GM12878 (cell line): ENCODE measurements around the gene MEI1. TPM values are rescaled to one million over a fixed set of nuclear protein-coding genes. Genes with fewer than 3 reads are reported as not detected.

Source experiments
- BHLHE40 ChIP-seq, 2 experiments: fragments of 450-650 bp in 1 of 2; IDR thresholded peaks; 2 replicates each; pipeline ENCODE4 v1.6.1; 2011 to 2017; ENCODE audit warnings: low read depth in 2 of 2, borderline replicate concordance in 1 of 2, improper control_type of control experiment in 1 of 2, low read length in 1 of 2, mild to moderate bottlenecking in 1 of 2
- CREM ChIP-seq: IDR thresholded peaks from 2 replicates; pipeline ENCODE4 v1.6.1; 2014; ENCODE audit warnings: antibody characterized with exemption, low read depth
- DPF2 ChIP-seq: fragments of 450-650 bp; IDR thresholded peaks from 2 replicates; pipeline ENCODE4 v1.6.1; 2017; ENCODE audit warnings: mild to moderate bottlenecking
- EED ChIP-seq: sonication (generic); IDR thresholded peaks from 2 replicates; pipeline ENCODE4 v1.6.1; 2016; ENCODE audit warnings: antibody characterized with exemption, low read depth
- FOXM1 ChIP-seq: IDR thresholded peaks from 2 replicates; pipeline ENCODE4 v1.6.1; 2012; ENCODE audit warnings: low read depth, mild to moderate bottlenecking, inconsistent platforms, low read length, moderate library complexity
- IKZF1 ChIP-seq: fragments of 450-650 bp; conservative IDR thresholded peaks from 2 replicates; pipeline ENCODE4 v1.6.1; 2017; ENCODE audit warnings: antibody characterized with exemption, mild to moderate bottlenecking
- NR2F1 ChIP-seq: fragments of 450-650 bp; conservative IDR thresholded peaks from 2 replicates; pipeline ENCODE4 v1.6.1; 2017; ENCODE audit warnings: mild to moderate bottlenecking
- RB1 ChIP-seq: fragments of 450-650 bp; formaldehyde crosslinking; IDR thresholded peaks from 2 replicates; pipeline ENCODE4 v1.6.1; 2017; ENCODE audit warnings: mild to moderate bottlenecking, borderline replicate concordance
- SMARCA5 ChIP-seq: fragments of 450-650 bp; IDR thresholded peaks from 2 replicates; pipeline ENCODE4 v1.6.1; 2017; ENCODE audit warnings: mild to moderate bottlenecking
- SPI1 ChIP-seq: IDR thresholded peaks from 2 replicates; pipeline ENCODE4 v1.6.1; 2011; ENCODE audit warnings: low read depth, mild to moderate bottlenecking, low read length, moderate library complexity, borderline replicate concordance; ENCODE audit not compliant: insufficient read depth
- SUZ12 ChIP-seq: fragments of 200-600 bp; sonication (generic); IDR thresholded peaks from one replicate; pipeline ENCODE4 v1.6.1; 2018; ENCODE audit warnings: antibody characterized with exemption, mild to moderate bottlenecking; ENCODE audit not compliant: unreplicated experiment
- TAF1 ChIP-seq: IDR thresholded peaks from 2 replicates; pipeline ENCODE4 v1.6.1; 2011; ENCODE audit warnings: mild to moderate bottlenecking, low read depth, low read length, borderline replicate concordance
- YY1 ChIP-seq: IDR thresholded peaks from 2 replicates; pipeline ENCODE4 v1.6.1; 2011; ENCODE audit warnings: low read depth, mild to moderate bottlenecking, low read length
- ZBED1 ChIP-seq: IDR thresholded peaks from 2 replicates; pipeline ENCODE4 v1.6.1; 2016; ENCODE audit warnings: borderline replicate concordance
- ZNF622 ChIP-seq: fragments of 450-650 bp; IDR thresholded peaks from 2 replicates; pipeline ENCODE4 v1.6.1; 2017; ENCODE audit warnings: mild to moderate bottlenecking, inconsistent platforms
- polyA plus RNA-seq, 11 experiments: library from polyadenylated mRNA; depleted of rRNA in 4 of 11; unstranded in 6 of 11; stranded (reverse) in 5 of 11; fragments of >200 nt; fragmentation: Nextera tagmentation in 4 of 11; fragmentation: Illumina TruSeq in 1 of 11; extraction: Ambion mirVana in 4 of 11; extraction: Trizol in 1 of 11; gene quantifications; 1 replicate in 1 of 11; 2 replicates in 10 of 11; pipeline versions ENCODE4 v1.2.1 to v1.2.3, GENCODE V29; 2011 to 2016; ENCODE audit warnings: inconsistent platforms in 2 of 11, missing spikeins in 2 of 11, low read depth in 1 of 11
- total RNA-seq, 4 experiments: library from RNA; depleted of rRNA in 3 of 4; stranded (reverse); fragments of >200 nt in 3 of 4; fragmentation: Illumina TruSeq in 1 of 4; extraction: Trizol in 1 of 4; gene quantifications; 2 replicates each; pipeline versions ENCODE4 v1.2.1 to v1.2.3, GENCODE V29; 2013 to 2021
- TF ChIP-seq, protein P1 (sequence below): fragments of 450-650 bp; IDR thresholded peaks from 2 replicates; pipeline ENCODE4 v1.6.1; 2017; ENCODE audit warnings: mild to moderate bottlenecking, moderate library complexity
- TF ChIP-seq, protein P2 (sequence below): fragments of 450-650 bp; formaldehyde crosslinking; IDR thresholded peaks from 2 replicates; pipeline ENCODE4 v1.5.0; 2022; ENCODE audit warnings: mild to moderate bottlenecking, missing genetic modification characterization
- TF ChIP-seq, protein P3 (sequence below): IDR thresholded peaks from 2 replicates; pipeline ENCODE4 v1.6.1; 2012; ENCODE audit warnings: low read depth, low read length, improper control_type of control experiment
- TF ChIP-seq, protein P4 (sequence below): fragments of 450-650 bp; IDR thresholded peaks from 2 replicates; pipeline ENCODE4 v1.6.1; 2017; ENCODE audit warnings: mild to moderate bottlenecking, low read depth, inconsistent platforms; ENCODE audit not compliant: poor library complexity, severe bottlenecking

MEI1 gene
- total and polyA plus RNA-seq, 10 of the 15 experiments (the other 5 are each of a cell fraction or from before 2014, with no cell fraction given): 27.9 to 48.9 (median 35.8) TPM

DNA sequence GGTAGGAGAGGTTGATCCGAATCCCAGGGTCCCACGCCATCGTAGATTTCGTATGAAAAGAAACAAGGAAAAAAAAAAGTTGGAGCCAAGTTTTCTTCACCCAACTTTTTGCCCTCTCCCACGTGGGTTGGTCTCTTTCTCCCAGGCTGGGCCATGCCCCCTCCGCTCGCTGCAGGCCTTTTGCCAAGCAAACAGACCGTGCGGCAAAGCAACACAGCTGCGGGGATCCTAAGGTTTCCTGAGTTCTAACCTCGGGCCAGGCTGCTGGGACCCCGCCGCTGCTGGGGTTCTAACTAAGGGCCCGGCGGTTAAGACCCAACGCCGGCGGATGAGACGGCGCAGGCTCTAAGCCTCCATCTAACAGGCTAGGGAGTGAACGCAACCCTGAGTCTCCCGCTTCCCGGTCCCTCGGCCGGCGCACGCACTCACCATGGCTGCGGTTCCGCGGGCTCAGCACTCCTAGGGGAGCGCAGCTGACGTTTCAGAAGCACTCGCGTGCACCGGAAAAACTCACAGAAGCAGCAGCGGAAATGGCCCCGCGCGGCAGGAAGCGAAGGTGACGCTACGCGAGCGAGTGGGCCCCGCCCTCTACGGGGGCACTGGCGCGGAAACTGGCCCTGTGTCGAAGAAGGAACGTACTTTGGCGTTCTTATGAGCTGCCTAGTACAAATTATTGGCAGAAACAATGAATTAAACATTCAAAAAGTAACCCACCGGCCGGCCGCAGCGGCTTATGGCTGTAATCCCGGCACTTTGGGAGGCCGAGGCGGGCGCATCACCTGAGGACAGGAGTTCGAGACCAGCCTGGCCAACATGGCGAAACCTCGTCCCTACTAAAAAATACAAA lies 10.7 kb upstream of the MEI1 start, which contains the start of gene SNU13 (continued):
- TF ChIP-seq, protein P1, sequence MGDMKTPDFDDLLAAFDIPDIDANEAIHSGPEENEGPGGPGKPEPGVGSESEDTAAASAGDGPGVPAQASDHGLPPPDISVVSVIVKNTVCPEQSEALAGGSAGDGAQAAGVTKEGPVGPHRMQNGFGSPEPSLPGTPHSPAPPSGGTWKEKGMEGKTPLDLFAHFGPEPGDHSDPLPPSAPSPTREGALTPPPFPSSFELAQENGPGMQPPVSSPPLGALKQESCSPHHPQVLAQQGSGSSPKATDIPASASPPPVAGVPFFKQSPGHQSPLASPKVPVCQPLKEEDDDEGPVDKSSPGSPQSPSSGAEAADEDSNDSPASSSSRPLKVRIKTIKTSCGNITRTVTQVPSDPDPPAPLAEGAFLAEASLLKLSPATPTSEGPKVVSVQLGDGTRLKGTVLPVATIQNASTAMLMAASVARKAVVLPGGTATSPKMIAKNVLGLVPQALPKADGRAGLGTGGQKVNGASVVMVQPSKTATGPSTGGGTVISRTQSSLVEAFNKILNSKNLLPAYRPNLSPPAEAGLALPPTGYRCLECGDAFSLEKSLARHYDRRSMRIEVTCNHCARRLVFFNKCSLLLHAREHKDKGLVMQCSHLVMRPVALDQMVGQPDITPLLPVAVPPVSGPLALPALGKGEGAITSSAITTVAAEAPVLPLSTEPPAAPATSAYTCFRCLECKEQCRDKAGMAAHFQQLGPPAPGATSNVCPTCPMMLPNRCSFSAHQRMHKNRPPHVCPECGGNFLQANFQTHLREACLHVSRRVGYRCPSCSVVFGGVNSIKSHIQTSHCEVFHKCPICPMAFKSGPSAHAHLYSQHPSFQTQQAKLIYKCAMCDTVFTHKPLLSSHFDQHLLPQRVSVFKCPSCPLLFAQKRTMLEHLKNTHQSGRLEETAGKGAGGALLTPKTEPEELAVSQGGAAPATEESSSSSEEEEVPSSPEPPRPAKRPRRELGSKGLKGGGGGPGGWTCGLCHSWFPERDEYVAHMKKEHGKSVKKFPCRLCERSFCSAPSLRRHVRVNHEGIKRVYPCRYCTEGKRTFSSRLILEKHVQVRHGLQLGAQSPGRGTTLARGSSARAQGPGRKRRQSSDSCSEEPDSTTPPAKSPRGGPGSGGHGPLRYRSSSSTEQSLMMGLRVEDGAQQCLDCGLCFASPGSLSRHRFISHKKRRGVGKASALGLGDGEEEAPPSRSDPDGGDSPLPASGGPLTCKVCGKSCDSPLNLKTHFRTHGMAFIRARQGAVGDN: peak; percentile 76
- TF ChIP-seq SUZ12 (no peak), DPF2 (0 out of 2 replicates have a peak, but pooled peaks have one; percentile 52), SMARCA5 (peak; percentile 27; the same call in 1 of the 2 replicates), IKZF1 (peak; percentile 89), RB1 (peak; percentile 84), YY1 (peak; percentile 37; the same call in 1 of the 2 replicates), FOXM1 (peak; percentile 34; the same call in 1 of the 2 replicates), ZNF622 (no peak), SPI1 (peak; percentile 18; the same call in 1 of the 2 replicates), TAF1 (peak; percentile 98), CREM (peak; percentile 95), BHLHE40 (IDR thresholded peaks at IDR 0.05; ENCODE audit: borderline replicate concordance in 1 of 2, low read depth in 2 of 2, low read length in 1 of 2) (peak; percentile 94 to 97), EED (peak; percentile 67), ZBED1 (peak; percentile 68; the same call in 1 of the 2 replicates), NR2F1 (no peak)
- TF ChIP-seq, protein P2, sequence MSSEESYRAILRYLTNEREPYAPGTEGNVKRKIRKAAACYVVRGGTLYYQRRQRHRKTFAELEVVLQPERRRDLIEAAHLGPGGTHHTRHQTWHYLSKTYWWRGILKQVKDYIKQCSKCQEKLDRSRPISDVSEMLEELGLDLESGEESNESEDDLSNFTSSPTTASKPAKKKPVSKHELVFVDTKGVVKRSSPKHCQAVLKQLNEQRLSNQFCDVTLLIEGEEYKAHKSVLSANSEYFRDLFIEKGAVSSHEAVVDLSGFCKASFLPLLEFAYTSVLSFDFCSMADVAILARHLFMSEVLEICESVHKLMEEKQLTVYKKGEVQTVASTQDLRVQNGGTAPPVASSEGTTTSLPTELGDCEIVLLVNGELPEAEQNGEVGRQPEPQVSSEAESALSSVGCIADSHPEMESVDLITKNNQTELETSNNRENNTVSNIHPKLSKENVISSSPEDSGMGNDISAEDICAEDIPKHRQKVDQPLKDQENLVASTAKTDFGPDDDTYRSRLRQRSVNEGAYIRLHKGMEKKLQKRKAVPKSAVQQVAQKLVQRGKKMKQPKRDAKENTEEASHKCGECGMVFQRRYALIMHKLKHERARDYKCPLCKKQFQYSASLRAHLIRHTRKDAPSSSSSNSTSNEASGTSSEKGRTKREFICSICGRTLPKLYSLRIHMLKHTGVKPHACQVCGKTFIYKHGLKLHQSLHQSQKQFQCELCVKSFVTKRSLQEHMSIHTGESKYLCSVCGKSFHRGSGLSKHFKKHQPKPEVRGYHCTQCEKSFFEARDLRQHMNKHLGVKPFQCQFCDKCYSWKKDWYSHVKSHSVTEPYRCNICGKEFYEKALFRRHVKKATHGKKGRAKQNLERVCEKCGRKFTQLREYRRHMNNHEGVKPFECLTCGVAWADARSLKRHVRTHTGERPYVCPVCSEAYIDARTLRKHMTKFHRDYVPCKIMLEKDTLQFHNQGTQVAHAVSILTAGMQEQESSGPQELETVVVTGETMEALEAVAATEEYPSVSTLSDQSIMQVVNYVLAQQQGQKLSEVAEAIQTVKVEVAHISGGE (CRISPR knock-in tag): no peak
- TF ChIP-seq, protein P3, sequence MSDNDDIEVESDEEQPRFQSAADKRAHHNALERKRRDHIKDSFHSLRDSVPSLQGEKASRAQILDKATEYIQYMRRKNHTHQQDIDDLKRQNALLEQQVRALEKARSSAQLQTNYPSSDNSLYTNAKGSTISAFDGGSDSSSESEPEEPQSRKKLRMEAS: peak; percentile 71
- TF ChIP-seq, protein P4, sequence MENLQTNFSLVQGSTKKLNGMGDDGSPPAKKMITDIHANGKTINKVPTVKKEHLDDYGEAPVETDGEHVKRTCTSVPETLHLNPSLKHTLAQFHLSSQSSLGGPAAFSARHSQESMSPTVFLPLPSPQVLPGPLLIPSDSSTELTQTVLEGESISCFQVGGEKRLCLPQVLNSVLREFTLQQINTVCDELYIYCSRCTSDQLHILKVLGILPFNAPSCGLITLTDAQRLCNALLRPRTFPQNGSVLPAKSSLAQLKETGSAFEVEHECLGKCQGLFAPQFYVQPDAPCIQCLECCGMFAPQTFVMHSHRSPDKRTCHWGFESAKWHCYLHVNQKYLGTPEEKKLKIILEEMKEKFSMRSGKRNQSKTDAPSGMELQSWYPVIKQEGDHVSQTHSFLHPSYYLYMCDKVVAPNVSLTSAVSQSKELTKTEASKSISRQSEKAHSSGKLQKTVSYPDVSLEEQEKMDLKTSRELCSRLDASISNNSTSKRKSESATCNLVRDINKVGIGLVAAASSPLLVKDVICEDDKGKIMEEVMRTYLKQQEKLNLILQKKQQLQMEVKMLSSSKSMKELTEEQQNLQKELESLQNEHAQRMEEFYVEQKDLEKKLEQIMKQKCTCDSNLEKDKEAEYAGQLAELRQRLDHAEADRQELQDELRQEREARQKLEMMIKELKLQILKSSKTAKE: peak; percentile 30
